CD4-positive, alpha-beta T cell treated with Interleukin-15 for 1 hour (primary cell): ENCODE data around the gene RETREG1.
A peak's percentile ranks its signal among the peaks of the same experiment; 100 is the strongest.

Source experiments
- DNase-seq: peaks from one replicate; pipeline ENCODE4 v3.0.0-alpha.2; 2020

RETREG1 gene

GRCh38 chr5:16579142-16579847, 37.5 kb downstream of the RETREG1 start:
- no peak for DNase-seq

- no peak for DNase-seq
Observed at GRCh38 chr5:16578474-16578883, 38.3 kb downstream of the RETREG1 start.

GRCh38 chr5:16577677-16578076, 39.1 kb downstream of the RETREG1 start:
- no peak for DNase-seq

- no peak for DNase-seq
Observed at GRCh38 chr5:16574789-16575721, 41.7 kb downstream of the RETREG1 start.

- DNase-seq, result no peak
Observed at GRCh38 chr5:16573401-16573800, 43.4 kb downstream of the RETREG1 start.

GRCh38 chr5:16572289-16573015, 44.3 kb downstream of the RETREG1 start:
- no peak for DNase-seq

- DNase-seq, result no peak
Observed at GRCh38 chr5:16571016-16571415, 45.8 kb downstream of the RETREG1 start.

GRCh38 chr5:16570121-16570815, 46.5 kb downstream of the RETREG1 start:
- DNase-seq, result no peak

- DNase-seq, result no peak
Observed at GRCh38 chr5:16568875-16569580, 47.8 kb downstream of the RETREG1 start.

- DNase-seq, result no peak
Observed at GRCh38 chr5:16567365-16567764, 49.4 kb downstream of the RETREG1 start.

GRCh38 chr5:16565118-16565517, 51.7 kb downstream of the RETREG1 start:
- no peak for DNase-seq

- no peak for DNase-seq
Observed at GRCh38 chr5:16564248-16564867, 52.4 kb downstream of the RETREG1 start.

GRCh38 chr5:16563686-16564085, 53.1 kb downstream of the RETREG1 start:
- DNase-seq, result no peak

- DNase-seq, result no peak
Observed at GRCh38 chr5:16561660-16562059, 55.1 kb downstream of the RETREG1 start.

- DNase-seq, result no peak
Observed at GRCh38 chr5:16559702-16560101, 57.1 kb downstream of the RETREG1 start.

GRCh38 chr5:16558984-16559629, 57.7 kb downstream of the RETREG1 start:
- DNase-seq, result no peak

GRCh38 chr5:16557477-16557876, 59.3 kb downstream of the RETREG1 start:
- DNase-seq, result no peak

GRCh38 chr5:16554110-16554509, 62.7 kb downstream of the RETREG1 start:
- DNase-seq, result no peak

GRCh38 chr5:16552666-16553343, 64.0 kb downstream of the RETREG1 start:
- DNase-seq, result peak; percentile 21

GRCh38 chr5:16551628-16552027, 65.2 kb downstream of the RETREG1 start:
- DNase-seq, result no peak
